Inflammatory macrophage treated with lipopolysaccharide for 4 hours (primary cell): ENCODE results near the gene CA7.

Experiments used
- DNase-seq: peaks from one replicate; pipeline ENCODE4 v3.0.0-alpha.2; 2020

The CA7 gene

DNA sequence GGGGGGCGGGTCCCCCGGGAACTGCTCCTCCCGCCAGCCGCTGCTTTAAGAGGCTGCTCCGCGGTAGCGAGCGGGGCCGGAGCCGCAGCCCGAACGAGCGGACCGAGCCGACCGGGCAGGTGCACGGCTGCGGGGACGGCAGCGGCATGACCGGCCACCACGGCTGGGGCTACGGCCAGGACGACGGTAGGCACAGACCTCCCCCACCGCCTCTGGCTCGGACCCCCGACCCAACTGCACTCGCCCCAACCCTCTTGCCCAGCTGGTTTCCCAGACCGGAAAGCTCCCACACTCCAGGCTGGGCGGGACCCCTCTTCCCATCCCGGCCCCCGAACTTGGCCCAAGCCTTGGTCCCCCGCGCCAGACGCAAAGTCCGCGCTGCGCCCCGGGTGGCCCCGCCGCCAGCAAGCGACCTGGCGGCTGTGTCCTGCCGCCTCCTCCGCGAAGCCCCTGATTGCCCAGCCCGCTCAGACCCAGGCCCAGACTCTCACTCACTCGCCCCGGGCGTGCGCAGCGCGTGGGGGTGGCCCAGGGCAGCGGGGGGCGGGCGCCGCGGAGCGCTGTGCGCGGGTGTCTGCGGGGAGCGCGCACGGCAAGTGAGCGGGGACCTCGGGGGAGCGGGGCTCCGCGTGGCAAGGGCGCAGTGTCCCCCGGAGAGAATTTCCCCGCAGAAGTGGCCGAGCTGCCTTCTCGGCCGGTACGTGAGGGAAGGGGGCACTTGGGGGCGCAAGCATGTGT lies at the start of gene CA7:
CA7 (plus strand) TSS at position 73 of the 738 bp plus-strand sequence; CDS start at position 147, 74 bp downstream.
- DNase-seq: no peak

DNA sequence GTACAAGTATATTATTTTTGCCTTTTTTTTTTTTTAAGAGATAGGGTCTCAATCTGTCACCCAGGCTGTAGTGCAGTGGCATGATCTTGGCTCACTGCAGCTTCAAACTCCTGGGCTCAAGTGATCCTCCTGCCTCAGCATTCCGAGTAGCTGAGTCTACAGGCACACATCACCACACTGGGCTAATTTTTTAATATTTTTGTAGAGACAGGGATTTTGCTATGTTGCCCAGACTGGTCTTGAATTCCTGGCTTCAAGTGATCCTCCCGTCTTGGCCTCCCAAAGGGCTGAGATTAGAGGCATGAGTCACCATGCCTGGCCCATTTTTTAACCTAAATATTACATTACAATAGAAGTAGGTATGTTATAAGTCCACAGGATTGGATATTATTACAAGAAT lies 46.1 kb upstream of the CA7 start:
- no peak for DNase-seq

DNA sequence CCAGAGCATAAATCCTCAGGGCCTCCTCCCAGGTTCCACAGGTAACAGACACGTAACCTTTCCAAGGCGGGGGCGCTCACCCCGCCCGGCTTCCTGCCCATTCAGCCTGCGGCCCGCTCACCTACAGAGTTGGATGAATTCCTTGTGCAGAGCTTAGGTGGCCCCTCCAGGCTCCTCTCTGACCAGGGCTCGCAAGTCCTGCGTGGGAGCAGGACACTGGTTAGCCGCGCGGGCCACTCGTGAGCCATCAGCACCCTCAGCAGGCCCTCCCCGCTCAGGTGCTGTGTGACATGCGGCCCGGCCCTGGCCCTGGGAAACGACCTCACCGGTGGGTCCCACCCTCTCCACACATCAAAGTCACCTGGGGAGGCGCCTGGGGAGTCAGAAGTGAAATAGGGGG lies 43.4 kb upstream of the CA7 start:
- no peak for DNase-seq

DNA sequence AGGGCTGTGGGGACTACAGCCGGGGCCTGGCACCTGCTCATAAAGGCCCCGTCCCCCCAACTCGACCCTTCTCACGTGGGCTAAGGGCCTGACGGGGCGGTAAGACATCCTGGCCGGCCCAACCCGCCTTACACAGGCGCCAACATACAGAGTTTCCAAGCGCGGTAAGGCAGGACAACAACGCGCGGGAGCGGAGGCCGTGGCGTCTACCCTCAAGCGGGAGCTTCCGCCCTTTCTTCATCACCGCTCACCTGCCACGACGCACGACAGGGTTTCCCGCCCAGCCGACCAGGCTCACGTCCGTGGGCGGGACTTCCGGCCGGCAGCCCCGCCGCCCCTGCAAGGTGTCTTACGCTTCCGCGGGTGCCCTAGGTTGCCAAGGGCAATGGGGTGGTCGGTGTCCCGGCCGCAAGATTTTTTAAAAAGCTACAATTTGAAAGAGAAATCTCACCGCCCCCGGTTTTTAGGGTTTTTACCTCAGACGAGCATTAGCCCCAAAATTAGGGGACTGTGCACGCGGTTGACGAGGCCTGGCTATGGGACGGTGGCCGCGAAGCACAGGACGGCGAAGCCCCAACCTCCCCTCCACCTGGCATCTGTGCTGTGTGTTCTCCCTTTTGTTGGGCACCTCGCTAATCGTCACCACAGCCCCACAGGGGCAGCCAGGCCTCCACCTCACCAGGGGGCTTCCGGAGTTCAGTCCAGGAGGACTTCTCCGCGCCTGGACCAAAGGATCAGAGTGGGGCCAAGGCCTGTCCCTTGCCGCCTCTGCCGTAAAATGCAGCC lies 42.7 kb upstream of the CA7 start, which contains the start of gene TERB1:
TERB1 (minus strand) TSS at position 265 of the 786 bp plus-strand sequence. CDS start 4,786 bp downstream, outside the sequence.
- DNase-seq: no peak

DNA sequence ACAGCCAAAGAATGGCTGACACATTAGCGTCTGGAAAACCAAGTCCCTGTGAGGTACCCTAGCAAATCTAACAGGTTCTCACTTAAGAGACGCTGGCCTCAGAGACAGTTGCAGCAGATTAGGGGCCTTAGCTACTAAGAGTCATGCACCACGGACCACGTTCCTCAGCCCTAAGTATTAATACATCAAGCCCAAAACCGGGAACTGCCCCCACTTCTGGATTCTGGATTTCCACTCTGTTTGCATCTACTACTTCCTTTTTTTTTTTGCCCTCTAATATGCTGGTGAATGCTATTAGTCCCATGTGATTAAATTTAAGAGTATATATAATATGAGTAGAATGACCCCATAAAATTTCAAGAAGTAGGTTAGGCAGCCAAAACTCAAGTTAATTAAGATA lies 42.1 kb upstream of the CA7 start:
- peak; percentile 35 for DNase-seq

DNA sequence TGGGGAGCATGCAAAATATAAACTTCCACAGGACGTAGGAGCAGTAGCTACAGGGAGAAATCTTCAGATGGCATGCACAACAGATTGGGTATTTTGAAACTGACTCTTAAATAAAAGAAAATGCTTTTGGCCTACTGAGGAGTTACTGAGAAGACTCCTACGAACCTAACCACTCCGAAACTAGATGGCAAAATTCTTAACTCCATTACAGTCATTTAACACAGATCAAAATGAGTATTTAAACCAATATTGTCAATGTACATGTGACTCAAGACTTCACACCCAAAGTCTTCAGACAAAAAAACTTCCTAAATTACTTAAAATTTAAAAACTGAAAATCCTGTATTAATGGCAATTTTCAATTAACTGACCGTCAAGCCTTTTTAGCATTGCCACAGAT lies 34.4 kb upstream of the CA7 start:
- DNase-seq: no peak

DNA sequence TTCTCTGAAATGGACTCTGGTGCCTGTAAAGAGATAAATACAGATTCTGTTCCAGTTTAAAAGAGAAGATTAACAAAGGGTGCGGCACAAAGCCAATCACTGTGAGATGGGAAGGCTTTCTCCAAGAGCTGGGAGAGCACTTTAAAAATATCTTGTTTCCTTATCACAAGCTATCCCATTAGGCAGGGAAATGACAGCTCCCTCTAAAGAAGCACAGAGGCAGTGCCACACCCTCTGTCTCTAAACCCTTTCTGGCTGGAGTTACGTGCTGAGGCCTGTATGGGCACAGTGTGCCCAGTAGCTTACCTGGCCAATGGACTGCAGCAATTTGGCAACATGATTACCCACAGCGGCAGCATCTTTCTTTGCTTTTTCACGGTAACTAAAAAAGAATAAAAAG lies 33.8 kb upstream of the CA7 start:
- no peak for DNase-seq

DNA sequence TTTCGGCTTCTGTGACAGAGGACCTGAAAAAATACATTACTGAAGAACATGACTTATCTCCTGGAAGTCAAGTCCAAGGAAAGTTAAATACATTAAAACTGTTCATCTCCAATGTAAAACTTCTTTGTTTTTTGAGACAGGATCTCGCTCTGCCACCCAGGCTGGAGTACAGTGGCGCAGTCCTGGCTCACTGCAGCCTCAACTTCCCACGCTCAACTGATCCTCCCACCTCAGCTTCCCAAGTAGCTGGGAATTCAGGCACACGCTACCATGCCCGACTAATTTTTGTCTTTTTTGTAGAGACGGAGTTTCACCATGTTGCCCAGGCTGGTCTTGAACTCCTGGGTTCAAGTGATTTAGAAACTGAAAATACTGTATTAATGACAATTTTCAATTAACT lies 33.2 kb upstream of the CA7 start:
- no peak for DNase-seq

DNA sequence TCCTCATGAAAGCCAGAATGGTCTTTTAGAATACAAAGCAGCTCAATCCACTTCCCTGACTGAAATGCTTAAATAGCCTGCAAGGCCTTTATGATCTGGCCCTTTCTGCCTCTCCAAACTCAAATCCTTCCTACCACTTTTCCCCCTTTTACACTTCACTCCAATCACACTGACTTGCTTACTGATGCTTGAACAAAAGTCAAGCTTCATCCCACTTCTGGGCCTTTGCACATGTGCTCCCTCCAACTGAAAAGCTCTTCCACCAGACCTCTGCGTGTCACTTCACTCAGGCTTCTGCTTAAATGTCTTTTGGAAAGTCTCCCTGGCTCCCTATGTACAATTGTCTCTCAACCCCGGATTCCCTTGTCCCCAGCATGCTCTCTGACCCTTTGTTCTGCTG lies 29.5 kb upstream of the CA7 start:
- DNase-seq: no peak

DNA sequence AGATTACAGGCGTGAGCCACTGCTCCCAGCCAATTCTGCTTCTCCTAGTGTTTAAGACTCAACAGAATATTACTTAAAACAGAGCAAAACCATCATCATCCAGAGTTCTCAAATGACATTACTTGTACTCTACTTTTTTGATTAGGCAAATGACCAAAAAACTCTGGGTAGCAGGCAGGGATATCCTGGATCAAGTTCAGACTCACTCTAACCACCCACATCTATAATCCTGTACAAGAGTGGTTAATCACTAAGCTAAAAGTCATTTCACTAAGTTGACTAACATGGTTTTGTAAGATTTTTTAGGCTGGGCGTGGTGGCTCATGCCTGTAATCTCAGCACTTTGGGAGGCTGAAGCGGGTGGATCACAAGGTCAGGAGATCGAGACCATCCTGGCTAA lies 20.2 kb upstream of the CA7 start:
- no peak for DNase-seq

DNA sequence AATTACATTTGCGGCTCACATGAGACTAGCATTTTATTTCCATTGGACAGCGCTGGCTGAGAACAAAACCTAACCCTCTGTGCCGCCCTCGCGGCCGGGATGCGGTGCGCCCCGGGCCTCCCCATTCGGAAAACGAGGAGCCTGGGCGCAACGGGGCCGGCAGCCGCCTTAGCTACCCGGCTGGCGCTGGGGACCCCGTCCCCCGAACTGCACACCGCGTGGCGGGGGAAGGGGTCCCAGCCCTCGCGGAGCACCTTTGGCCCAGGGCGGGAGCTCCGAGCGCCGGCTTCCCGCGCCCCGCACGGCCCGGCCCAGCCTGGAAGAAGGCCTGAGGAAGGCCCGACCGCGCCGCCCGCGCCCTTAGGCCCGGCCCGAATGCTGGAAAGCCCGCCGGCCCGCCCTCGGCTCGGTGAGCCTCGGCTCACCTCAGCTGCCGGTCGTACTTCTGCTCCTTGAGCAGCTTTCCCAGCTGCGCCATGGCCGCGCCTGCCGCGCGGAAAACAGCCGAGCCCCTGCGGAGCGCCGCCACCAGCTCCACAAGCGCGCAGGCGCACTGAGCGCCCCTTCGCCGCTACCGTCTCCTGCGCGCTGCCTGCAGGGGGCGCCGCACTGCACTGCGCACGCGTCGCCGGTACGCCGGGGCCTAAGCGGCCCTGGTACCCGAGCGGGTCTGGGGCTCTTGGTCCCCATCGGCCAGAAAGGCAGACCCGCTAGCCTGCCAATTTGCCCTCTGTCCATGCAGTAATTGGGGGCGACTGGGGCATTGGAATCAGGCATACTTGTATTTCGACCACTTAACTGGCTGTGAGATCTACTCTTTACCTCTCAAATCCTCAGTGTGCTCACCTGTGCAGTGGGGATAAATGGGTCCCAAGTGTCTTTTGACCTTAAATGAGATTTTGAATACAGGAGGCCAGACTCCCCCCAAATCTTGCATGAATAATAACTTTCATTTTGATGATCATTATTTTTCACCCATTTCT lies 13.5 kb upstream of the CA7 start, which contains the start of gene NAE1:
NAE1 (minus strand) TSS at position 555 of the 983 bp plus-strand sequence; CDS start at position 478, 77 bp downstream.
- peak; percentile 89 for DNase-seq

DNA sequence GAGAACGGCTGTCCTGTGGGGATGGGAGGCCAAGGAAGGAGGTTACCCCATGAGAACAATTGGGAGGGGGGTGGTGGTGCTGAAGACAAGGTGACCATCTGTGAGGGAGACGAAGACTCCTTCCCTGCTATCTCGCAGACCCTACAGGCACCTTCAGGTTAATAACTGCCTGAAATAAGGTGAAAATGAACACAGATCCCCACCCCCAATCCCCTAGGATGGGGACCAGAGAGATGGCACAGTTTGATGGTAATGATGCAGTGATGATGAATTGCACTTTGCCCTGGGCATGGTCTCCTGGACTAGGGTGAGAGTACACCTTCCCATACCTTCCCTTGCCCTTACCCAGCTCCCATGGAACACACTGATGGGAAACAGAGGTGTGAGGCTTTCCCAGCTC lies 12.0 kb upstream of the CA7 start:
- DNase-seq: no peak

DNA sequence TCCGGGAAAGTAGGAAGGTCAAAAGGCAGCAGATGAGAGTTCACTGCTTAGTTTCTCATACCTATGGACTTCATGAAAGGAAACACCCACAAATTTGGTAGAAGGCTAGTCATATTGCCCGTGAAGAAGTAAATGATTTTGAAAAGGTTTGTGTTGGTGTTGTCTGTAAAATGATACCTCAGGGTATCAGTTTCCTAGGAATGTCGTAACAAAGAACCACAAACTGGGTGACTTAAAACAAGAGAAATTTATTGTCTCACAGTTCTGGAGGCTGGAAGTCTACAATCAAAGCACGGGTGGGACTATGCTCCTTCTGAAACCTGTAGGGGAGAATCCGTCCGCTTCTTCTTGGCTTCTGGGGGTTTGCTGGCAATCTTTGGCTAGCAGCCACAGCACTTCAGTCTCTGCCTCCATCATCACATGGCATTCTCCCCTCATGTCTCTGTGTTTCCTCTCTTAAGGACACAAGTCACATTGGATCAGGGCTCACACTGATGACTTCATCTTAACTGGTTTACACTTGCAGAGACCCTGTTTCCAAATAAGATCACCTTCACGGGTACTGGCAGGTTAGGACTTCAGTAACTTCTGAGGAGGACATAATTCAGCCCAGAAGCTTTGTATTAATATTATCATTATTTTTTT lies 11.4 kb upstream of the CA7 start:
- DNase-seq: no peak

DNA sequence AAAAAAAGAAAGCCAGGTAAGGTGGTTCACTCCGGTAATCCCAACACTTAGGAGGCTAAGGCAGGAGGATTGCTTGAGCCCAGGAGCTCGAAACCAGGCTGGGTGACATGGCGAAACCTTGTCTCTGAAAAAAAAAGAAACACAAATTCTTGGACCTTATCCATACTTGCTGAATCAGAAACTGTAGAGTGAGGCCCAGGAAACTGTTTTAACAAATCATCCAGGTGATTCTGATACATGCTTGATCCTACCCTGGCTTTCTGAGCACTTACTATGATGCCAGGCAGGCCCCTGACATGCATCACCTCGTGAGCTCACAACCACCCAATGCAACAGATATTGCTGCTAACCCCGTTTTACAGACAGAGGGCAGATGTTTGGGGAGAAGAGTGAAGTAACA lies 9.5 kb upstream of the CA7 start:
- DNase-seq: no peak

DNA sequence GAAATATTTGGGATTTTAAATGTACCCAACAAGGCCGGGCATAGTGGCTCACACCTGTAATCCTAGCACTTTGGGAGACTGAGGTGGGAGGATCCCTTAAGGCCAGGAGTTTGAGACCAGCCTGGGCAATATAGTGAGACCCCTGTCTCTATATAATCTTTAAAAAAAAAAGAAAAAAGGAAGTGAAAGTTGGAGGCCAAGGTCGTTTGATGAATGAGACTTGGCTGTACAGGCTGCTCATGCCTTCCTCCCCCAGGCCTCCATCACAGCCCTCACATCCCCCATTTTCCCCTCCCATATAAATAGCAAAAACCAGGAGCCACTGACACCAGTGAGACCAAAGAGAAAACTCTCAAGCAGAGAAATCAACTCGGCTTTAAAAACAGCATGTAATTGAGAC lies 3.3 kb upstream of the CA7 start:
- no peak for DNase-seq

DNA sequence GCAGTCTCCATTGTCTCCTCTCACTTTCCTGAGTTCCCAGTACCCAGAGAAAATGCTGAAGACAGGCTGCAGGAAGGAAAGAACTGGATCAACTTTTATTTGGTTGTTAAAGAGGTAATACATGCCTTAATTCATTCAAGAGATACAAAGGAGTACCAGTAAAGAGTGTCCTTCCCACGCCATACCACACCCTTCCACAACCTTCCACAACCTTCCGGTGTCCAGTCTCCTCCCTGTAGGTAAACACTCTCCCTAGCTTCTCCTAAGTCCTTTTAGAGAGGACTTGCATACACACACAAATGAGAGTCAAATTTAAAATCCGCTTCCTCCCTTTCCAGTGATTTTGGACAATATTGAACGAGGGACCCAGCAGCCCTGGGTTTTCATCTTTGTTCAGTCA lies 2.8 kb upstream of the CA7 start:
- DNase-seq: no peak

DNA sequence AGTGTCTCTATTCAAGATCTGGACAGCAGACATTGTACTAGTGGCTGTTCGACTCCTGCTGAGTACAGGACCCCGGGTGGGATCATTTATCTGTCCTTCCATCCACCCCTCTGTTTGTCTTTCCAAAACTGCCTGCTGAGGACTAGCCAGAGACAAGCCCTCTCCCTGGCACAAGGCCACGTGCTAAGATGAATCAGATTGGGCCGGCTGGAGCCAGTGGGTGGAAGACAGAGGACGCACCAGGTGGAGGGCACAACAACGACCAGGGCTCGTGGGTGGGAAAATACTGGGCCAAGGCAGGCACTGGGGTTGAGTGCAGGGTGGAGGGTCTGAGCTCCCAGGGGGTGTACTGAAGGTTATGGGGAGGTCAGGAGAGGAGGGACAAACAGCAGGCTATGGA lies 1.4 kb upstream of the CA7 start:
- DNase-seq: no peak

DNA sequence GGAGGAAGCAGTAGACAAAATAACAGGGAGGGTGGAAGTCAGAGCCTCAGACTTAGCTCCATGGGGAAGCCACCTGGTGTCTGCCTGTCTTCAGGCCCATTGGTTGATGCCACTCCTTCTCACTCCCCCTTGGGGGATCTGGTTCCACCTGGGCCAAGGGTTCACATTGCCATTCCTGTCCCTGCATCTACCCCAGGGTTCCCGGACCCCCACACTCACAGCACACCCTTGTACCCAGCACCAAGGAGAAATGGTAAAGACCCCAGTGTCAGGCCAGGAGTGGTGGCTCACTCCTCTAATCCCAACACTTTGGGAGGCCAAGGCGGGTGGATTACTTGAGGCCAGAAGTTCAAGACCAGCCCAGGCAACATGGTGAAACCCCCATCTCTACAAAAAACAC lies 1.0 kb upstream of the CA7 start:
- no peak for DNase-seq

DNA sequence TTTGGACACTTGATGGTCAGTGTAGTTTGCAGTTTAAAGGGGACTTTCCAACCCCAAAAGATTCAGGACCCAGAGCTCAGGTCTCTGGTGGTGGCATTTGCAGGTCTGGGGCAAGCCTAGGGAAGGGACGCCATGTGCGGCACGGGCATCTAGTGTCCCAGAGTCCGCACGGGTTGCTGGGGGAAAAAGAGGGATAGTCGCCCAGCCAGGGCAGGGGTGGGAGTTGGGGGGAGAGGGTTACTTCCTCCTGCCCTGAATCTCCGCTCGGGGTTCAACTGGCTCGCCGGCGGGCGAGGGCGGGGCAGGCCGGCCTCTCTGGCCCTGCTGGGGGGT lies 239 bp upstream of the CA7 start:
- DNase-seq: no peak

DNA sequence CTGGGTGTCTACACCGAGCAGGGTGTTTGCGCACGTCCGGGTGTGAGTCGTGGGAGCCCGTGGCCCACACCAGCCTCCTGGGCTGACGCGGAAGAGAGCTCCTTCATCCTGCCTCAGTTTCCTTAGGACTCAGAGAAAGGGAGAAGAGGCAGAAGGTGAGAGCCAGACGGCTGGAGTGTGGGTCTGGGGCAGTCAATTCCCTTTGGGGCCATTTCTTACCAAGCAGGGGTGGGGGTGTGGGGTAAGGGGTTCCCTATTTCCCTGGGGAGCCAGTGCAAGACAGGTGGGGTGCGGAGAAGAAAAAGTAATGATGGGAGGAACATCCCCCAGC lies 831 bp downstream of the CA7 start:
- no peak for DNase-seq

DNA sequence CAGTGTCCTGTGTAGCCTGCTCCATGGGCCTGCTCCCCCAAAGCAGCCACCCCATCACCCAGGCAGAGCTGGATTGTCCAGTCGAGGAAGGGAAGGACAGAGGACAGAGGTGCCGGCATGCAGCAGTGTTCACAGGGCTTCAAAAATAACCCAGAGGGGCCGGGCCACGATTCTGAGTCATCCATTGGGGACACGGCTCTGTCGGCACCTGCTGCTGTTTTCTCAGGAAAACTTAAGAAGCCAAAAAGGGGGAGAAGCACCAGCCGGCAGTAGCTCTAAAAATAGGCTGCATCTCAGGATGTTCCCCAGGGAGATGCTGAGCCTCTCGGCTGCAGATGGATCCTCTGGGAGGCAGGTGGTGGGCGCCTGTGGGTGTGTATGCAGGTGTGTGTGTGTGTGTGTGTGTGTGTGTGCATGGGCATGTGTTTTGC lies 1.6 kb downstream of the CA7 start:
- DNase-seq: no peak

DNA sequence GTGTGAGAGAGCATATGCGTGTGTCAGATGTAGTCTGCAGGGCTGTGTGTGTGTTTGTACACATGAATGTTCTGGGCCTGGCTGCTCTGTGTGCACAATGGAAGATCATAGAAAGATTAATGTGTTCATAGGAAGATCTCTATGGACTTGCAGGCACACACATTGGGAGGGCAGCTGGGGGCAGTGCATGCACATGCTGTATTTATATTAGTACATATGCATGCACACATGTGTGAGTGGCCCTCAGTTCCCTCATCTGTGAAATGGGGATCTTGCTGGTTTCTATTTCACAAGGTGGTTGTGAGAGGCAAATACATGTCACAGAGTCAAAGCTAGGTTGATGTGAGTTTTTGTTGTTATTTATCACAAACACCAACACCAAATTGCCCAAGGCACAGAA lies 2.1 kb downstream of the CA7 start:
- DNase-seq: no peak

DNA sequence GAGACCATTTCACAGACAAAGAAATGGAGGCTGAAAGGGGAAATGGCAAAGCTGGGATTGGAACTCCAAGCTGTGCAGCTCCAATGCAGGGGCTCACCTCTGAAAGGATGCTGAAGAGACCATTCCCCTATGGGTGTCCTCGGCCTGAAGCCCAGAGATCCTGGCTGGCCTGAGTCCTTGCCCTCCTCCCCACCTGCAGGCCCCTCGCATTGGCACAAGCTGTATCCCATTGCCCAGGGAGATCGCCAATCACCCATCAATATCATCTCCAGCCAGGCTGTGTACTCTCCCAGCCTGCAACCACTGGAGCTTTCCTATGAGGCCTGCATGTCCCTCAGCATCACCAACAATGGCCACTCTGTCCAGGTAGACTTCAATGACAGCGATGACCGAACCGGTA lies 2.6 kb downstream of the CA7 start:
- no peak for DNase-seq
